GM23248 (cell line): ENCODE results near the gene GSTT2B. TPM values are rescaled to one million over a fixed set of nuclear protein-coding genes. Genes with fewer than 3 reads are reported as not detected.
"Not testable (repeated sequence)": the region's sequence is repeated elsewhere in the genome, so short reads cannot be mapped to it uniquely, and the experiment has no call there.

Source experiments
- DNase-seq: peaks from one replicate; pipeline ENCODE4 v3.0.0-alpha.2; 2015
- H2AFZ ChIP-seq: fragments of 200-600 bp; sonication (generic); 2 replicates; pipeline ENCODE4 v1.6.1; 2016; ENCODE audit warnings: antibody characterized with exemption
- H3F3A ChIP-seq: fragments of 200-600 bp; sonication (generic); 2 replicates; pipeline ENCODE4 v1.6.1; 2016; ENCODE audit warnings: mild to moderate bottlenecking, antibody characterized with exemption, mixed run types; ENCODE audit not compliant: insufficient read depth
- H3K27ac ChIP-seq: fragments of 200-600 bp; sonication (generic); 2 replicates; pipeline ENCODE4 v1.5.1; 2016; ENCODE audit warnings: mild to moderate bottlenecking
- H3K27me3 ChIP-seq: fragments of 200-600 bp; sonication (generic); replicated peaks from 2 replicates; pipeline ENCODE4 v1.6.1; 2016; ENCODE audit warnings: mild to moderate bottlenecking; ENCODE audit not compliant: insufficient read depth
- H3K36me3 ChIP-seq: fragments of 200-600 bp; sonication (generic); 2 replicates; pipeline ENCODE4 v1.6.1; 2016; ENCODE audit warnings: low read depth, mild to moderate bottlenecking
- H3K4me1 ChIP-seq: fragments of 200-600 bp; sonication (generic); 2 replicates; pipeline ENCODE4 v1.6.1; 2016; ENCODE audit warnings: mild to moderate bottlenecking; ENCODE audit not compliant: insufficient read depth
- H3K4me2 ChIP-seq: fragments of 200-600 bp; sonication (generic); one replicate; pipeline ENCODE4 v1.6.1; 2016; ENCODE audit warnings: mild to moderate bottlenecking; ENCODE audit not compliant: unreplicated experiment
- H3K4me3 ChIP-seq: fragments of 200-600 bp; sonication (generic); 2 replicates; pipeline ENCODE4 v1.5.1; 2016; ENCODE audit warnings: mild to moderate bottlenecking
- H3K79me2 ChIP-seq: fragments of 200-600 bp; sonication (generic); 2 replicates; pipeline ENCODE4 v1.6.1; 2016; ENCODE audit warnings: mild to moderate bottlenecking; ENCODE audit not compliant: insufficient read depth
- H3K9ac ChIP-seq: fragments of 200-600 bp; sonication (generic); 2 replicates; pipeline ENCODE4 v1.6.1; 2016; ENCODE audit warnings: mild to moderate bottlenecking
- H3K9me2 ChIP-seq: fragments of 200-600 bp; sonication (generic); 2 replicates; pipeline ENCODE4 v1.6.1; 2016; ENCODE audit warnings: mixed run types, mild to moderate bottlenecking, moderate library complexity; ENCODE audit not compliant: insufficient read depth
- H3K9me3 ChIP-seq: fragments of 200-600 bp; sonication (generic); one replicate; pipeline ENCODE4 v1.6.1; 2017; ENCODE audit warnings: low read depth
- H4K20me1 ChIP-seq: fragments of 200-600 bp; sonication (generic); 2 replicates; pipeline ENCODE4 v1.6.0; 2016; ENCODE audit not compliant: insufficient read depth
- WGBS, 2 experiments: methylation state at CpG; one replicate each; pipeline ENCODE4 v1.1.6; 2015 to 2017; ENCODE audit warnings: low lambda C conversion rate in 2 of 2, low coverage in 1 of 2; ENCODE audit errors: missing lambda C conversion rate in 2 of 2; 5-methylcytosine and 5-hydroxymethylcytosine counted together
- in situ Hi-C: fragments of 300-500 bp; cut with MboI; formaldehyde crosslinking; loops from 2 replicates; pipeline ENCODE4 v1.15.0; 2020
- polyA plus RNA-seq: library from polyadenylated mRNA; unstranded; fragments of >200 nt; fragmentation: Nextera tagmentation; extraction: Ambion mirVana; gene quantifications from 2 replicates; pipeline ENCODE4 v1.2.1, GENCODE V29; 2016
- total RNA-seq: library from RNA; depleted of rRNA; stranded (reverse); fragments of >200 nt; shearing (Covaris generic); gene quantifications from 2 replicates; pipeline ENCODE4 v1.2.3, GENCODE V29; 2014

GSTT2B gene
- total and polyA plus RNA-seq, 2 experiments from 2014 or later = 5.3 to 13.7 TPM

GRCh38 chr22:23954991-23955305 lies 6.0 kb downstream of the GSTT2B start:
- H3K4me2 ChIP-seq, H3K9me3 ChIP-seq, in situ Hi-C loops, H3K9ac ChIP-seq, H2AFZ ChIP-seq, H3K4me1 ChIP-seq, H3K79me2 ChIP-seq, H3F3A ChIP-seq, H3K27me3 ChIP-seq, H4K20me1 ChIP-seq, H3K27ac ChIP-seq, H3K9me2 ChIP-seq, H3K4me3 ChIP-seq, H3K36me3 ChIP-seq, DNase-seq: not testable (repeated sequence)
- WGBS, 2 experiments = 82 to 85% methylated on average over 6 of the region's 6 CpGs

- H3K4me3 ChIP-seq, H3K4me2 ChIP-seq, H3K9me3 ChIP-seq, H3K79me2 ChIP-seq, H3K36me3 ChIP-seq, H3K9ac ChIP-seq, DNase-seq, H2AFZ ChIP-seq, H4K20me1 ChIP-seq, H3K4me1 ChIP-seq, H3F3A ChIP-seq, H3K9me2 ChIP-seq, in situ Hi-C loops, H3K27me3 ChIP-seq, H3K27ac ChIP-seq: not testable (repeated sequence)
- 70 to 72% methylated on average over 8 of the region's 8 CpGs for WGBS, 2 experiments
Observed at GRCh38 chr22:23954193-23954990, 6.6 kb downstream of the GSTT2B start.

- H3K4me1 ChIP-seq, H4K20me1 ChIP-seq, H3K27ac ChIP-seq, H3K4me2 ChIP-seq, DNase-seq, H3K9ac ChIP-seq, H3K36me3 ChIP-seq, H3K4me3 ChIP-seq, H3K27me3 ChIP-seq, H3K79me2 ChIP-seq, H3K9me3 ChIP-seq, H3F3A ChIP-seq, in situ Hi-C loops, H2AFZ ChIP-seq, H3K9me2 ChIP-seq: not testable (repeated sequence)
- WGBS, 2 experiments = 45 to 54% methylated on average over 4 of the region's 4 CpGs
Observed at GRCh38 chr22:23953485-23953884, 7.5 kb downstream of the GSTT2B start.

- H3F3A ChIP-seq, H3K27me3 ChIP-seq, H3K79me2 ChIP-seq, H3K9me2 ChIP-seq, H3K36me3 ChIP-seq, H3K4me2 ChIP-seq, H3K4me1 ChIP-seq, H3K9ac ChIP-seq, H4K20me1 ChIP-seq, in situ Hi-C loops, DNase-seq, H3K9me3 ChIP-seq, H3K4me3 ChIP-seq, H2AFZ ChIP-seq, H3K27ac ChIP-seq: not testable (repeated sequence)
- 64 to 67% methylated on average over 11 of the region's 11 CpGs for WGBS, 2 experiments
Observed at GRCh38 chr22:23952794-23953405, 8.1 kb downstream of the GSTT2B start.

GRCh38 chr22:23951383-23951782 lies 9.6 kb downstream of the GSTT2B start:
- H3K27ac ChIP-seq, H4K20me1 ChIP-seq, H3F3A ChIP-seq, H3K4me2 ChIP-seq, in situ Hi-C loops, H3K36me3 ChIP-seq, H3K9ac ChIP-seq, H3K4me1 ChIP-seq, H3K27me3 ChIP-seq, H3K9me3 ChIP-seq, H3K4me3 ChIP-seq, H3K9me2 ChIP-seq, H2AFZ ChIP-seq, H3K79me2 ChIP-seq: not testable (repeated sequence)
- WGBS, 2 experiments = 81 to 86% methylated on average over 2 of the region's 2 CpGs
- peak; percentile 40 for DNase-seq

- H4K20me1 ChIP-seq = not testable (repeated sequence)
- WGBS, 2 experiments = 69 to 77% methylated on average over 7 to 18 of the region's 18 CpGs
Observed at GRCh38 chr22:23949764-23950163, 11.2 kb downstream of the GSTT2B start.

GRCh38 chr22:23947391-23947790 lies 13.6 kb downstream of the GSTT2B start:
- H3K4me3 ChIP-seq, H3K4me1 ChIP-seq, H3K9me2 ChIP-seq, H3K4me2 ChIP-seq, DNase-seq, H3K9ac ChIP-seq, H3K27me3 ChIP-seq, H3K27ac ChIP-seq, H3K9me3 ChIP-seq, H3K79me2 ChIP-seq, H4K20me1 ChIP-seq, H2AFZ ChIP-seq, H3F3A ChIP-seq, in situ Hi-C loops, H3K36me3 ChIP-seq: not testable (repeated sequence)
- WGBS, 2 experiments = 41 to 47% methylated on average over 3 of the region's 3 CpGs

More at GRCh38 chr22:23949764-23950163, 11.2 kb downstream of the GSTT2B start:
- H3K27ac ChIP-seq, H3K4me2 ChIP-seq, H3K9me2 ChIP-seq, H3K9me3 ChIP-seq, H2AFZ ChIP-seq, H3K27me3 ChIP-seq, H3K4me3 ChIP-seq, H3F3A ChIP-seq, H3K9ac ChIP-seq, H3K36me3 ChIP-seq, in situ Hi-C loops, H3K4me1 ChIP-seq, H3K79me2 ChIP-seq, DNase-seq: not testable (repeated sequence)
